HG02970 (cell line): ENCODE results near the gene PDE4A.
"Not testable (repeated sequence)": the region's sequence is repeated elsewhere in the genome, so short reads cannot be mapped to it uniquely, and the experiment has no call there.

Experiments
- ATAC-seq: cut with Tn5 transposase; IDR thresholded peaks from one replicate; pipeline ENCODE4 v1.9.1; 2021; ENCODE audit warnings: mild to moderate bottlenecking, moderate library complexity, moderate number of reproducible peaks; ENCODE audit not compliant: unreplicated experiment, low FRiP score

Gene PDE4A

GRCh38 chr19:10424011-10424637 lies 3.8 kb downstream of the PDE4A start:
- no peak for ATAC-seq

DNA sequence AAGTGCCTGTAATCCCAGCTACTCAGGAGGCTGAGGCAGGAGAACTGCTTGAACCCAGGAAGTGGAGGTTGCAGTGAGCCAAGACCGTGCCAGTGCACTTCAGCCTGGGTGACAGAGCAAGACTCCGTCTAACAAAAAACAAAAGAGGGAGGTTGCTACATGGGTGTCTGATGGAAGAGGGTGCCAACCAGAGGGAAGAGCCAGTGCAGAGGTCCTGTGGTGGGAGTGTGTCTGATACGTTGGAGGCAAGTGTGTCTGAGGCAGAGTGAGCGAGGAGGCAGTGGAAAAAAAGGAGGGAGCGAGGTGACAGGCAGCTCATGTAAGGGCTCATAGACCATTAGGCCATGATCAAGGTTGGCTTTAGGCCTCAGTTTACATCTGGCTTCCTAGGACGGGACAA lies 6.8 kb downstream of the PDE4A start:
- no peak for ATAC-seq

- no peak for ATAC-seq
These were observed 8.7 kb downstream of the PDE4A start for GRCh38 chr19:10428996-10429381.

- ATAC-seq, result no peak
These were observed 10.3 kb downstream of the PDE4A start for GRCh38 chr19:10430505-10431253.

GRCh38 chr19:10431254-10431942 lies 11.1 kb downstream of the PDE4A start:
- no peak for ATAC-seq

DNA sequence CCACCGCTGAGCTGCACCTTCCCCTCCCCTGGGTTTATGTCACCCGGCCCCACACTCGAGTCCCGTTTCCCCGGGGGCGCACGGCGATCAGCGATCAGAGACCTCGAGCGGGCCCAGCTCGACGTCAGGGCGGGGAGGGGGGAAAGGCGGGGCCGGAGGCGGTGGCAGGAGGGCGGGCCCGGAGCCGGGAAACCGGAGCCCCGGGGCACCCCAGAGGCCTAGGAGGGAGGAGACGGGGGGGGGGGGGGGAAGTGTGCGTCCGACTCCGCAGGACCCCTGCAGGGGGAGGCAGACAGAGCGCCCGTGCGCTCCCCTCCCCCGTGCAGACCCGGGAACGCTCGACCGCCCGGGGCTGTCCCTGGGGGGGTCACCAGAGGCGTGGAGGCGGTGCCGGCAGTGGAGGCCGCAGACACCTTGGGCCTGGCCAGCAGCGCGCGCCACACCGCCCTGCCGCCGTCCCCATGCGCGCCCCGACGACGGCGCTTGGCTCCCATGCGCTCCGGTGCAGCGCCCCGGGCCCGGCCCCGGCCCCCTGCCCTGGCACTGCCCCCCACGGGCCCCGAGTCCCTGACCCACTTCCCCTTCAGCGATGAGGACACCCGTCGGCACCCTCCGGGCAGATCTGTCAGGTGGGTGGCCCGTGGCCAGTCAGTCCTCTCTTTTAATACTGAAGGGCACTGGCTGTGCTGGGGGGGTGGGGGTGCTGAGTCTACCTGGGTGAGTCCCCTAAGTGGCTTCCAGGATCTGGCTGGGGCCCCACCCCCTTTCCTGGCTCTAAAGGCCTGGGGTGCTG lies 11.8 kb downstream of the PDE4A start:
- ATAC-seq, result no peak

- ATAC-seq, result no peak
These were observed 12.4 kb downstream of the PDE4A start for GRCh38 chr19:10432736-10433130.

DNA sequence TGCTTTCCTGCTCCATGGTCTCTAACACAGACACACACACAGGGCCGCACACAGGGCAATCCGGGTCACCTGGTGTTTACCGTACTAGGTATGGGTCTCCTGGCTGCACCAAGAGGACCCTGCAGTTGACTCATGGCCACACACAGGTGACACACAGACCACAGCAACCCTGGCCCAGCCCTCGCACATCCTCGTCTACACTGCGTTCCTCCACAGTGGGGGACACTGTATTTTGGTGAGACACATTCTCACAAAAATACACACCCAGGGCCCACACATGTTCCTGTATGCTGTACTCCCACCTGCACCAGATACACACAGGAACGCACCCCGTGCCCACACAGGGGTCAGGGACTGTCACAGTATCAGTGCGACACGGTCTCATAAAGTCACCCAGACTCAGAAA lies 12.8 kb downstream of the PDE4A start:
- ATAC-seq, result no peak

DNA sequence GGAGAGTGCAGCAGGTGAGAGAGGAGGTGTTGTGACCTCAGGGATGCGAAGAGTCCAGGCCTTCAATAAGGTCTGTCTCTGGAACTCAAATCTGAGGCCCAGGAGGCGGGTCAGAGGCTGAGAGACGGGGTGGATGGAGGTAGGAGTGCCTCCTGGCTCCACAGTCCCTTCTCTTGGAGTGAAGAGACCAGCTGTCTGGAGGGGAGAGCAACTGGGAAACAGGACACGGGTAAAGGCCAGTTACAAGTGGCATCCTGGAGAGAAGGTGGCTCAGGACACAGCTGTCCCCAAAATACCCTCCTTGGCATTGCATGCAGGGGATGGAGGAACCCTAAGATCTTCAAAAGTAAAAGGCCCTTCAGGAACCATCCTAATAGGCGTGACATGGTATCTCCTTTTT lies 19.2 kb downstream of the PDE4A start:
- no peak for ATAC-seq

DNA sequence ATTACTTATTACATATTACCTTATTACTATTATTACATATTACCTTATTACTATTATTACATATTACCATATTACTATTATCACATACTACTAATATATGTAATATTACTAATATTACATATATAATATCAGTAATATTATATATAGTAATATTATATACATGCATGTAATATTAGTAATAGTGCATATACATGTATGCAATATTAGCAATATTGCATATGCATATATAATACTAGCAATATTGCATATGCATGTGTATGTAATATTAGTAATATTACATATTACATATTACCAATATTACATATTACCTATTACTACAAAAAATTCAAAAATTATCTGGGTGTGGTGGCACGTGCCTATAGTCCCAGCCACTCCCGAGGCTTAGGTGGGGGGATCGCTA lies 22.4 kb downstream of the PDE4A start:
- no peak for ATAC-seq

GRCh38 chr19:10449037-10449436 lies 28.7 kb downstream of the PDE4A start:
- no peak for ATAC-seq

- no peak for ATAC-seq
These were observed 30.0 kb downstream of the PDE4A start for GRCh38 chr19:10450191-10450852.

DNA sequence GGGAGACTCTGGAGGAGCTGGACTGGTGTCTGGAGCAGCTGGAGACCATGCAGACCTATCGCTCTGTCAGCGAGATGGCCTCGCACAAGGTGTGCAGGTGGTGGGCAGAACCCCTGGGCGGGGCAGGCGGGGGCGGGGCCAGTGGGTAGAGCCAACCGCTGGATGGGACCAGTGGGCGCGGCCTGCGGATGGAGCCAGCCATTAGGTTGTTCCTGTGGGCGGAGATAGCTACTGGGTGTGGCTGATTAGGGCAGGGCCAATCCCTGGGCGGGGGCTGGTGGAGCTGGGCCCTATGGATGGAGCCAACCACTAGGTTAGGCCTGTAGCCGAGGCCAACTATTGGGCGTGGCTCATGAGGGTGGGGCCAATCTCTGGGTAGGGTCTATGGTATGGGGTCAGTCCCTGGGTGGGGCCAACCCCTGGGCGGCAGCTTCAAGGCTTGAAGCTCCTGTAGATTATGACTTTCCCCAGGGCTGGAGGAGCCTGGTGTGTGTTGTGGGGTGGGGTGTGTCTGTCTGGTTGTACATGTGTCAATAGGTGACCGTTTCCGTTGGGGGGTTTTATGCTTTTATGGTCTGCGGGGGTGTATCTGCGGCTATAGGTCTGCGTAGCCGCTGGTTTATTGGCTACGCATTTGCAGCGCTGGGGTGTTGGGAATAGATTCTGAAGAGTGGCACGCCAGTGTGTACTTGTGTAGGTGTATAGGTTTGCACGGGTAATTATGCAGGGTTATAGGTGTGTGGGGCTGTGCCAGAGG lies 30.7 kb downstream of the PDE4A start:
- no peak for ATAC-seq

- no peak for ATAC-seq
These were observed 32.6 kb downstream of the PDE4A start for GRCh38 chr19:10452726-10453618.

DNA sequence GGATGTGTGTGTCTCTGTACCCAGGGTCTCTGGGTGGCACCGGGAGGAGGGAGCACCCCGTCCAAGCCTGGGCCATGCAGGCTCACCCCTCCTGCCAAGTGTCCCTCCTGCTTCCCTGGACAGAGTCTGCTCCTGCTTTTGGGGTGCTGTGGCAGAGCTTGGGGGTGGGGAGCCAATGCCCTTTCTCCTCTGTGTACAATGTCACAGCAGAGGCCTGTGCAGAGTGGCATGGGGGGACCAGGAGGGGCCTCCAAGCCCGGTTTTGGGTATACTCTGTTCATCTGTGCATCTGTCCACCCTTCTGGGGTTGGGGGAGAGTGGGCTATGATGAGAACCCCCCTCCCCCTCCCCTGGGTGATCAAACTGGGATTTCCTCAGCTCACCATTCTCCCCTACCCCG lies 33.5 kb downstream of the PDE4A start:
- no peak for ATAC-seq

GRCh38 chr19:10454267-10454666 lies 33.9 kb downstream of the PDE4A start:
- ATAC-seq, result no peak

GRCh38 chr19:10458733-10459132 lies 38.4 kb downstream of the PDE4A start:
- ATAC-seq, result not testable (repeated sequence)

GRCh38 chr19:10460714-10461046 lies 40.3 kb downstream of the PDE4A start:
- ATAC-seq, result no peak
